HG03469 (cell line): Measurements from ENCODE around the gene DENND1C.
"Not testable (repeated sequence)": the region's sequence is repeated elsewhere in the genome, so short reads cannot be mapped to it uniquely, and the experiment has no call there.

Experiments used
- ATAC-seq: cut with Tn5 transposase; IDR thresholded peaks from one replicate; pipeline ENCODE4 v1.9.1; 2021; ENCODE audit warnings: mild to moderate bottlenecking, moderate library complexity, moderate number of reproducible peaks; ENCODE audit not compliant: unreplicated experiment

The DENND1C gene

DNA sequence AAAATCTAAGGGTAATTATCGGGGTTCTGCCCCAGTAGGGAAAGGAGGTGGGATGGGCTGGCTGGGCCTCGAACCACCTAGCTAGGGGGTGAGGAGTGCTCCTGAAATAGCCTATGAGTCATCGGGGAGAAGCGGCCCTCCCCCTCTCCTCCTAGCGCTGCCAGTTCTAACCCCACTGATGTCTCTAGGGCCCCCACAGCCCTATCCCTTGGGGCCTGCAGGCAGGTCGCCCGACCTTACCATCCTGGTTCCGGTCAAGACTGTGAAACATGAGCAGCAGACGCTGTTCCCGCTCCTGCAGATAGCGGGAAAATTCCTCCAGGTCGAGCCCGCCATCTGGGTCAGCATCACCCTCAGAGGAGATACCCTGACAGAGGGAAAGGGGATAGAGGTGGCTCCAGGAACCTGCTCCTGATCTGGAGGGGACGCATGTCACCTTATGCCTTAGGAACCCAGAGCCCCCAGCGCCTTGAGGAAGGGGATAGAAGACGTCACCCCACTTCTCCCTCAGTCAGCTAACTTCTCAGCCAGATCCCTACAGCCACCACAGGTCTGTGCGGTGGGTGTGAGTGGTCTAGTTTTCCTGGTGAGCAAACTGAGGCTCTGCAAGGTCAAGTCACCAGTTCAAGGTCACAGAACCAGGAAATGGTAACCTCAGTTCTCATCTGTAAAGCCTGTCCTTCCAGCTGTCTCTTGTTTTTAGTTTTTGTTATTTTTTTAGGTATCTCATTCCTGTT is 23.5 kb downstream of the DENND1C start:
- no peak for ATAC-seq

GRCh38 chr19:6455924-6456323 is 25.7 kb downstream of the DENND1C start:
- no peak for ATAC-seq

DNA sequence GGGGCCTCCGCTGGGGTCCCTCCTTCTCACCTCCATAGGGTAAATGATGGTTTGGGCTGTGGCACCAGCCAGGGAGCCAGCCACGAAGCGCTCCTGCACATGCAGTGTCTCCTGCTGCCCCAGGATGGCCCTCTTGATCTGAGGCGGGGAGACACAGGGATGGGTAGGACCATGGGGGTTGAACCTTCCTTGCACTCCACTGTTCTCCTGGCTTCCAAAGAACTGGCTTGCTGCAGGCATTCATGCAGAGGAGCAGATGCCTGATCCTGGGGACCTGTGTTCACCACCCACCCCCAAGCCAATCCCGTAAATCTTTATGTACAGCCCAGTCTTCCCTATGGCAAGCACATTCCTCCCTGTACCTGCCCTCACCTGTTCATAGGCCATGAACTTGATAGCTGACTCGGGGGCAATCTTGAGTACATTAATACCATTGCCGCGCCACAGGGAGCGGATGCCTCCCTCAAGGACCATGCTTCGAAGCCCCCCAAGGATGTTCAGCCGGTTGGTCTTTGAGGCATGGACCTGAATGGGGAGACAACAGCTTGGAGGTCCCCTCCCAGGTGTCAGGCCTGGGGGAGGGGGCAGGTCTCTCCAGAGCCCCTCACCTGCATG is 27.5 kb downstream of the DENND1C start:
- ATAC-seq = no peak

GRCh38 chr19:6452899-6453298 is 28.7 kb downstream of the DENND1C start:
- no peak for ATAC-seq

- ATAC-seq = no peak
These were observed 29.4 kb downstream of the DENND1C start for GRCh38 chr19:6452223-6452614.

DNA sequence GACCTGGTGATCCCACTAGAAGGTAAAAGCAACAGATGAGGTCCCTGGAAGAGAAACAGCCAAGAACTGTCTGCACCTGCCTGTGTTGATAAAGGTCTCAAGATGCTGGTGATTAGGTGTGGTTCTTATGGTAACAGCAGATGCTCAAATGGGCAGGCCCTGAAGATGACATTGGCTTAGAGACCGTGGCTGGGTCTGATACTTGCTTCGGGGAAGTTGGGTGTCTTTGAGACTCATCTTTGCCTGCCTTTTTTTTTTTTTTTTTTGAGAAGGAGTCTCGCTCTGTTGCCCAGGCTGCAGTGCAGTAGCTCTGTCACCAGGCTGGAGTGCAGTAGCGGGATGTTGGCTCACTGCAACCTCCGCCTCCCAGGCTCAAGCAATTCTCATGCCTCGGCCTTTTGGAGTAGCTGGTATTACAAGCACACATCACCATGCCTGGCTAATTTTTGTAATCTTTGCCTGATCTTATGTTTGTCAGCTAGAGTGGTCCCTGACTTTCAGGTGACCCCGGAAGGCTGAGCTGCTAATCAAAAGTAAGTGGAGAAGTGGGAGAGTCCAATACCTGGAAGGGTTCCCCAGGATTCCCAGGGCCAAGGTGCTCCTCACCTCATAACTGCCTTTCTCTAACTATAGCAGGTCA is 29.9 kb downstream of the DENND1C start:
- ATAC-seq = no peak

GRCh38 chr19:6450166-6450565 is 31.4 kb downstream of the DENND1C start:
- ATAC-seq = no peak

DNA sequence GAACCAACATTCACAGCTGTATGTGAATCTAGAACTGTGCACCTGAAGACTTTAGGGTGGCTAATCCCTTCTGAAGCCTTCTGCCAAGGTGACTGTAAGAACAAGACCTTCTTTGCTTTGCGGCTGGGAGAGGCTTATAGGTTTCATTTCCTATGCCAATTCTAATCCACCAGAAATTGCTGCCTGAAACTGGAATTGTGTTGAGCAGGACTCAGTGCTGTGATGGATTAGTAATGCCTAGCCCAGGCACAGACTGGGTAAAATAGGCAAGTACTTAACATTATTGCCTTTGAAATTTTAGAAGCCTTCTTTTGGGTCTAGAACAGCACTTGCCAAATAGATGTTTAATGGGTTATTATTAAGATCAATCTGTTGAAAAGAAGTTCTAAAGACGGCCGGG is 33.5 kb downstream of the DENND1C start:
- ATAC-seq = no peak

DNA sequence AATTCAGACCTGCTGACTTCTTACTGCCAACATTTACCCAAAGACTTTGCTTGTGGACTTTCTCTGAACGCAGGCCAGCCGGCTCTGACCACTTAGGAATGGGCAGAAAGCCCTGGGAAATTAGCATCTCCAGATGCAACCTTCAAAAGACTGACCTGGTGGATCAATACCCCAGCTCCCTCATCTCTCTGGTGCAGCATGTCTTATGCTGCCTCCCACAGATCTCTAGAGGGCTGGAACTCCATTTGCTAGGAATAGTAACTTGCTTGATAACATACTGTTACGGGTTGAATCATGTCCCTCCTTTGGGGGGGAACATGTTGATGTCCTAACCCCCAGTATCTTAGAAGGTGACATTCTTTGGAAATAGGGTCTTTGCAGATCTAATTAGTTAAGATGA is 35.1 kb downstream of the DENND1C start:
- no peak for ATAC-seq

GRCh38 chr19:6443986-6444385 is 37.6 kb downstream of the DENND1C start:
- ATAC-seq = no peak

- no peak for ATAC-seq
These were observed 39.4 kb downstream of the DENND1C start for GRCh38 chr19:6442087-6442688.

GRCh38 chr19:6440905-6441304 is 40.7 kb downstream of the DENND1C start:
- no peak for ATAC-seq

DNA sequence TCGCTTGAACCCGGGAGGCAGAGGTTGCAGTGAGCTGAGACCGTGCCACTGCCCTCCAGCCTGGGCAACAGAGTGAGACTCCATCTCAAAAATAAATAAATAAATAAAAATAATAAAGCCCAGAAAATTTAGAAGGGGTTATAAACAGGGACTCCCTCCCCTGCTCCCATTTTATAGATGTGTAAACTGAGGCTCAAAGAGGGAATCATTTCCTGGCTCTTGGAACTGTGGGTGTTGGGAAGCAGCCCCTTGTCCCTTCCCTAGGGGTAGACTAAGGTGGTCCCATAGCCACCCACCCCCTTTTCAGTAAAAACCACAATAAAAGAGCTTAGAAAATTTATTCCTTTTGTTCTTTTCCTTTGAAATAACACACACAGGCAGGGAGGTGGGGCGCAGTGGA is 41.8 kb downstream of the DENND1C start:
- ATAC-seq = no peak

GRCh38 chr19:6433663-6434062 is 47.9 kb downstream of the DENND1C start, which contains the start of gene SLC25A41:
Gene SLC25A41, minus strand, starts transcription at chr19:6433763. Its CDS starts 70 bp downstream, at chr19:6433693.
- ATAC-seq = no peak

DNA sequence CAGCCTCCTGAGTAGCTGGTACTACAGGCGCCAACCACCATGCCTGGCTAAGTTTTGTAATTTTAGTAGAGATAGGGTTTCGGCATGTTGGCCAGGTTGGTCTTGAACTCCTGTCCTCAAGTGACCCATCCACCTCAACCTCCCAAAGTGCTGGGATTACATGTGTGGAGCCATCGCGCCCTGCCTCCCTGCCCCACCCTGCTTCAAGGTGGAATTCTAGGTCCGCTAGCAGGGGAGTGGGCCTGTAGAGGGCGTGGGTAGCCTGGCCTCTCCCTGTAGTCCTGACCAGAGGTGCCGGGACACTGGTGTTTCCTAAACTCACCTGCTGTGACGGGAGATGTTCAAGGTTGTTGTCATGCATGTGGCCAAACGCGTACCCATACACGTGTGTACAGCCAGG is 48.4 kb downstream of the DENND1C start:
- no peak for ATAC-seq

GRCh38 chr19:6431891-6432290 is 49.7 kb downstream of the DENND1C start:
- ATAC-seq = no peak

DNA sequence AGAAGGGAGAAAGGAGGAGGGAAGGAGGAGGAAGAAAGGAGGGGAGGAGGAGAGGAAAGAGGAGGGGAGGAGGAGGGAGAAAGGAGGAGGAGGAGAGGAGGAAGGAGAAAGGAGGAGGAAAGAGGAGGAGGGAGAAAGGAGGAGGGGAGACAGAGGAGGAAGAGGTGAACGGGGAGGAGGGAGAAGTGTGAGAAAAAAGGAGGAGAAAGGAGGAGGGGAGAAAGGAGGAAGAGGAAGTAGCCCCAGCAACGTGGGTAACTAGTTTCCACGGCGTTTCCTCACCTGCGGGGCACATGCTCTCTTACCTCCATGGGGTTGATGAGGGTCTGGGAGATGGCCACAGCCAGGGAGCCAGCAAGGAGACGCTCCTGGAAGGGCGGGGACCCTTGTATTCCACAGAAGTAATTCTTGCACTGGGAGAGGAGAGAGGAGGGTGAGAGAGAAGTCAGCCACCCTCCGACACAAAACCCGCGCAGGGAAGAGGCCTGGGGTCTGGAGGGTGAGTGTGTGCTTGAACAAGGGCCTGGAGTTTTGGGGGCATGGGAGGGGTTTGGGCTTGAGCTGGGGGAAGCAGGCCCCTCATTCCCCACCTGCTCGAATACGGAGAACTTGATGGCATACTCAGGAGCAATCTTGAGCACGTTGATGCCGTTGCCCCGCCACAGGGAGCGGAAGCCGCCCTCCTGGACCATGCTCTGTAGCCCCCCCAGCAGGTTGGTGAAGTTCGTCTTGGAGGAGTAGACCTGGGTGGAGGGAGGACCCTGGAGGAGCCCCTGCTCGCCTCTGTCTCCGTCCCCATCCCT is 52.0 kb downstream of the DENND1C start:
- ATAC-seq = no peak

- ATAC-seq = not testable (repeated sequence)
These were observed 52.7 kb downstream of the DENND1C start for GRCh38 chr19:6428692-6429418.

DNA sequence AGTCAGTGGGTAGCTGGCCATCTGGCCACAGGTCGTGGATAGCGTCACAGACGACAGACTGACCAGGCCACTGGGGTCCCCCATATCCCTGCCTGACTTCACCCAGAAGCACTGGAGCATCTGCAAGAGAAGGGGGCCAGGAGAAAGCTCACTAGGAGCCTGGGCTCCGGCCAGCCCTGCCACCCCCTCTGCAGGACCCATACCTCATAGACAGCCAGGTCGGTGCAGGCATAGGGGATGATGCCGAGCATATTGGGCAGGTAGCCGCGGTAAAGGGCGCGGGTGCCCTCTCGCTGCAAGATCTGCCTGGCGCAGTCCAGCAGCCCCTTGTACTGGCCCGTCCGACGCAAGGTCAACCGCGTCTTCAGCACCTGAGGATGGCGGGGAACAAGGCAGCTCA is 54.5 kb downstream of the DENND1C start:
- no peak for ATAC-seq
